ENCODE measurements around the gene GPR137. TPM values are rescaled to one million over a fixed set of nuclear protein-coding genes. Genes with fewer than 3 reads are reported as not detected.
A peak's percentile ranks its signal among the peaks of the same experiment; 100 is the strongest.
"Not testable (repeated sequence)": the region's sequence is repeated elsewhere in the genome, so short reads cannot be mapped to it uniquely, and the experiment has no call there.

GPR137 gene
- total RNA-seq, 1 donor from 2014 or later = 38.0 TPM

DNA sequence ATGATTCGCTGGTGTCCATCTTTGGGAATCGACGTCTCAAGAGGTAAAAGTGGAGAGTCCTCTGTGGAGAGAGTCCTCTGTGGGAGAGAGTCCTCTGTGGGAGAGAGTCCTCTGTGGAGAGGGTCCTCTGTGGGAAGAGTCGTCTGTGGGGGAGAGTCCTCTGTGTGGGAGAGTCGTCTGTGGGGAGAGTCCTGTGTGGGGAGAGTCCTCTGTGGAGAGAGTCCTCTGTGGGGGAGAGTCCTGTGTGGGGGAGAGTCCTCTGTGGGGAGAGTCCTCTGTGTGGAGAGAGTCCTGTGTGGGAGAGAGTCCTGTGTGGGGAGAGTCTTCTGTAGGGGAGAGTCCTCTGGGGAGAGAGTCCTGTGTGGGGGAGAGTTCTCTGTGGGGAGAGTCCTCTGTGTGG is 35.4 kb downstream of the GPR137 start:
- Mint-ChIP-seq H3K27me3 (ENCODE audit: low read depth) (no peaks in the 10 kb centered on the region), H3K9me3 (no peaks in the 10 kb centered on the region), H3K27ac (peak overlapping the region; percentile 53), H3K36me3 (ENCODE audit: low read depth) (peaks cover 35% of the 10 kb centered on the region), H3K4me3 (ENCODE audit: low read depth) (peak overlapping the region; percentile 40), H3K4me1 (ENCODE audit: low read depth) (peaks cover 27% of the 10 kb centered on the region)
- intact Hi-C loops (cut with micrococcal nuclease) = no loop called here
- DNase-seq (ENCODE audit: low spot score) = no peak

DNA sequence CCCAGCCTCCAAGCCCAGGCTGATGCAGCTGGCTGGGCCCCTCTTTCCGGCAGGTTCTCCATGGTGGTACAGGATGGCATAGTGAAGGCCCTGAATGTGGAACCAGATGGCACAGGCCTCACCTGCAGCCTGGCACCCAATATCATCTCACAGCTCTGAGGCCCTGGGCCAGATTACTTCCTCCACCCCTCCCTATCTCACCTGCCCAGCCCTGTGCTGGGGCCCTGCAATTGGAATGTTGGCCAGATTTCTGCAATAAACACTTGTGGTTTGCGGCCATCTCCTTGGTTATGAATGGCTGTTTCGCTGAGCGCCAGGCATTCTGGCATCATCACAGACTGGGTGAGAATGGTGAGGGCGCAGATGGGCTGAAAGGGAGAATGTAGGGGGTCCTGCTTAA is 35.9 kb downstream of the GPR137 start:
- intact Hi-C loops (cut with micrococcal nuclease) = no loop called here
- Mint-ChIP-seq H3K27me3 (ENCODE audit: low read depth) (no peaks in the 10 kb centered on the region), H3K4me1 (ENCODE audit: low read depth) (peaks cover 23% of the 10 kb centered on the region), H3K36me3 (ENCODE audit: low read depth) (peaks cover 32% of the 10 kb centered on the region), H3K27ac (no peak overlapping the region), H3K9me3 (no peaks in the 10 kb centered on the region), H3K4me3 (ENCODE audit: low read depth) (no peak overlapping the region)
- no peak for DNase-seq (ENCODE audit: low spot score)

DNA sequence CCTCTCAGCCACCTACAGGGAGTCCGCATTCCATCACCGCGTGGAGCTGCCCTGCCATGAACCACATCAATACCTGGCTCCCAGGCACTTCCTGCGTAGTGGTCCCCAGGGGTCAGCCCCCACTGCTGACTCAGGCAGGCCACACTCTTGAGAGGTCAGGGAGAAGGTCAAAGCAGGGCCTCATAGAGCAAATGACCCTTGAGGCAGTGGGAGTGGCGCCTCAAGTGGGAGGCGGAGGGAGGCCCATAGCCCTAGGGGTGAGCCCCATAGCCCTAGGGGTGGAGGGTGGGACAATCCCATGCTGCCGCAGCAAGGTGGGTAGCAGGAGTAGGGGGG is 37.2 kb downstream of the GPR137 start:
- H3K9me3 Mint-ChIP-seq = no peaks in the 10 kb centered on the region
- H3K36me3 Mint-ChIP-seq (ENCODE audit: low read depth) = peaks cover 23% of the 10 kb centered on the region
- H3K27me3 Mint-ChIP-seq (ENCODE audit: low read depth) = no peaks in the 10 kb centered on the region
- H3K4me1 Mint-ChIP-seq (ENCODE audit: low read depth) = peaks cover 18% of the 10 kb centered on the region
- H3K4me3 Mint-ChIP-seq (ENCODE audit: low read depth) = no peak overlapping the region
- intact Hi-C loops (cut with micrococcal nuclease) = no loop called here
- no peak for DNase-seq (ENCODE audit: low spot score)
- H3K27ac Mint-ChIP-seq = no peak overlapping the region

DNA sequence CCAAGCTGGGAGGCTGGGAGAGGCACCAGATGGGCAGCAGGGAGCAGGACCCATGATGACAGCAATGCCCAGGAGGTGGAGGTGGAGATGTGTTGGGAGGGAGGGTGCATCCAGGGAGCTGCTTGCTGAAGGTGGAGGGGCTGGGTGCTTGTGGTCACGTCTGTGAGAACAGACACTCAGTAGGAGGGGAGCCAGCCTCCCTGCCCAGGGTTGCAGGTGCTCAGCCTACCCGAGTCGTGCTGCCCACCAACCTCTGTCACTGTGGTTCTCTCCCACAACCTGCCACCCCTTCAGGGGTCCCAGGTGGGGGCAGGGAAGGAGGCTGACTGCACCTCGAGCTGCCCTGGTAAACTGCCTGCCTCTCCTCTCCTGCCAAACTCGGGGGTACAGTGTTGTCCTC is 37.7 kb downstream of the GPR137 start:
- Mint-ChIP-seq H3K4me3 (ENCODE audit: low read depth) (no peak overlapping the region), H3K36me3 (ENCODE audit: low read depth) (peaks cover 23% of the 10 kb centered on the region), H3K9me3 (no peaks in the 10 kb centered on the region), H3K27ac (no peak overlapping the region), H3K27me3 (ENCODE audit: low read depth) (no peaks in the 10 kb centered on the region), H3K4me1 (ENCODE audit: low read depth) (peaks cover 18% of the 10 kb centered on the region)
- intact Hi-C loops (cut with micrococcal nuclease) = no loop called here
- DNase-seq (ENCODE audit: low spot score) = no peak

DNA sequence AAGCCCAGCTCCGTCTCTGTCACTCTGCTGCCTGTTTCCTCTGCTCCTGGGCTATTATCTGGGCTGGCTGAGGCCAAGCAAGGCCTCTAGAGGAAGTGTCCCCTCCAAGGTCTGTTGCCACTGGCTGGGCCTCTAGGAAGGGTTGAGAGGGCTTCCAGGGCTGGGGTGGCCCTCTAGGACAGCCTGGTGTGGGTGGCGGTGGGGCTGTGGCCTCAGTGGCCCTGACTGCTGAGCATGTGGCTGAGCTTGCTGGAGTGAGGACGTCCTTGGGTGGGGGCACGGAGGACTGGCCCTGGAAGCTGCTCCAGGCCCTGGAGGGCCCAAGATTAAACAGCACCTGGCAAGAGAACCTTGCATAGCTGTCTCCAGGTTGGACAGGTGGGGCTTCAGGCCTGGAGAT is 38.3 kb downstream of the GPR137 start:
- H3K9me3 Mint-ChIP-seq; DNase-seq (ENCODE audit: low spot score); H3K27me3 Mint-ChIP-seq (ENCODE audit: low read depth); H3K27ac Mint-ChIP-seq; H3K4me3 Mint-ChIP-seq (ENCODE audit: low read depth); intact Hi-C loops (cut with micrococcal nuclease): not testable (repeated sequence)
- Mint-ChIP-seq H3K36me3 (ENCODE audit: low read depth) (peaks cover 23% of the 10 kb centered on the region), H3K4me1 (ENCODE audit: low read depth) (peaks cover 16% of the 10 kb centered on the region)

DNA sequence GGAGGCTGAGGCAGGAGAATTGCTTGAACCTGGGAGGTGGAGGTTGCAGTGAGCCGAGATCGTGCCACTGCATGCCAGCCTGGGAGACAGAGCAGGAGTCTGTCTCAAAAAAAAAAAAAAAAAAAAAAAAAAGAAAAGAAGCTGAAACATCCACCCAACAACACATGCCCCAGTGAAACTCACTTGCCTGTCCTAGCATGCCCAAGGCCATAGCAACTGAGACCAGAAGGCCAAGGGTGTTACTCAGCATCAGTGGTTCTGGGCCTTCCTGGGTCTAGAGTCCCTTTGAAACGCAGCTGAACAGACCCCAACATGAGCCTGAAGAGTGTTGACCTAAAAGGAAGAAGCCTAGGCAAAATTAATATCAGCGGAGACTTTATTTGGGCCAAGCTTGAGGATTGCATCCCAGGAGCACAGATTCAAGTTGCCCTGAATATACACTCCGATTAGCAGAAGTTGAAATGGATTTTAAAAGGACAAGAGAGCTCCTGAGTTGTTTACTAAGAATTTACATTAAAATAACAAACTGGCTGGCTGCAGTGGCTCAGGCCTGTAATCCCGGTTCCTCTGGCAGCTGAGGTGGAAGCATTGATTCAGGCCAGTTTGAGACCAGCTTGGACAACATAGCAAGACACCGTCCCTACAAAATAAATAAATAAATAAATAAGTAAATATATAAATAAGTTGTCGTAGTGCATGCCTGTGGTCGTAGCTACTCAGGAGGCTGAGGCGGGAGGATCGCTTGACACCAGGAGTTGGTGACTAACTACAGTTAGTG is 39.2 kb downstream of the GPR137 start:
- Mint-ChIP-seq H3K4me1 (ENCODE audit: low read depth) (peaks cover 9% of the 10 kb centered on the region), H3K27ac (no peak overlapping the region), H3K36me3 (ENCODE audit: low read depth) (peaks cover 23% of the 10 kb centered on the region), H3K9me3 (no peaks in the 10 kb centered on the region), H3K27me3 (ENCODE audit: low read depth) (no peaks in the 10 kb centered on the region), H3K4me3 (ENCODE audit: low read depth) (no peak overlapping the region)
- intact Hi-C loops (cut with micrococcal nuclease) = no loop called here
- no peak for DNase-seq (ENCODE audit: low spot score)

DNA sequence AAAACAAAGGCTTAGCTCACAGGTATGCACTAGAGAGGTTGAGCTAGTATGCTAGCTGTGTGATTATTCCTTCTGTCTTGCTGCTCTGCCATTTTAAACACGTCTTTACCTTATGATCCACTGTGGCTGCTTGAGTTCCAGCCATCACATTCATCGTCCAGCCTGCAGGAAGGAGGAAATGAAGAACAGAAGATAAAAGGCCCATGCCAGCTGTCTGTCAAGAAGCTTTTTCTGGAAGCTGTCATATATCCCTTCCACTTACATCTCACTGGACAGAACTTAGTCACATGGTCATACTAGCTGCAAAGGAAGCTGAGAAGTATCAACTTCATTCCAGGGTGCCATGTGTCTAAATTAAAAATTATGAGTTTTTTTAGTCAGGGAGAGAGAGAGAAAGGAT is 41.7 kb downstream of the GPR137 start:
- Mint-ChIP-seq H3K4me3 (ENCODE audit: low read depth) (no peak overlapping the region), H3K4me1 (ENCODE audit: low read depth) (peaks cover 7% of the 10 kb centered on the region), H3K36me3 (ENCODE audit: low read depth) (no peaks in the 10 kb centered on the region), H3K9me3 (no peaks in the 10 kb centered on the region), H3K27ac (no peak overlapping the region), H3K27me3 (ENCODE audit: low read depth) (no peaks in the 10 kb centered on the region)
- intact Hi-C loops (cut with micrococcal nuclease) = no loop called here
- no peak for DNase-seq (ENCODE audit: low spot score)

DNA sequence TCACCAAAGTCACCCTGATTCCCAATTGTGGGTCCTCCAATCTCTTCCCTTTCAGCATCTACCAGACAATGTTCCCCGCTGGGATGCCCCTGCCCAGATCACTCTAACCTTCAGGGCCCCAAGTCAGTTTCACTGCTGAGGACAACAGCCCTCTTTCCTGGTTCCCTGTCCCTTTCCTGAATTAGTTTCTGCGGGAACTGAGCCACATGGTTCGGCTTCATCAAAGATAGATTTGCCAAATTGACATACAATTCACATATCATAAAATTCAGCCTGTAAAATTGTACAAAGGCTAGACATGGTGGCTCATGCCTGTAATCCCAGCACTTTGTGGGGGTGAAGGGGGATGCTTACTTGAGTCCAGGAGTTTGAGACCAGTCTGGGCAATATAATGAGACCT is 42.3 kb downstream of the GPR137 start:
- peaks cover 7% of the 10 kb centered on the region for H3K4me1 Mint-ChIP-seq (ENCODE audit: low read depth)
- no peak overlapping the region for H3K4me3 Mint-ChIP-seq (ENCODE audit: low read depth)
- no peak for DNase-seq (ENCODE audit: low spot score)
- intact Hi-C loops (cut with micrococcal nuclease) = no loop called here
- no peak overlapping the region for H3K27ac Mint-ChIP-seq
- no peaks in the 10 kb centered on the region for H3K9me3 Mint-ChIP-seq
- H3K36me3 Mint-ChIP-seq (ENCODE audit: low read depth) = no peaks in the 10 kb centered on the region
- H3K27me3 Mint-ChIP-seq (ENCODE audit: low read depth) = no peaks in the 10 kb centered on the region

DNA sequence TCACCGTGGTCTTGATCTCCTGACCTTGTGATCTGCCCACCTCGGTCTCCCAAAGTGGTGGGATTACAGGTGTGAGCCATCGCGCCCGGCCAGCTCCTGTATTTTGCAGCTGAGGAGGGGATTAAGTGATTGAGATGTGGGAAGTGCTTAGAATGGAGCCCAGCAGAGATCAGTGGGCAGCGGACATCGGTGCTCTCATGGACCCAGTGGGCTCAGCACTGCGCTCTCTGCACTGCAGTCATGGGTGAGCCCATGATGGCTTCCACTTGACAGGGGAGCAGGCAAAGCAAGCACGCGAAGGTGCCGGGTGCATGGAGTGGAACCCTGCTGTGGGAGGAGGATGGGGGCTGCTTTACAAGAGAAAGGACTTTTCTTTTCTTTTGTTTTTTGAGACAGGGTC is 45.2 kb downstream of the GPR137 start:
- H3K4me1 Mint-ChIP-seq (ENCODE audit: low read depth) = peaks cover 15% of the 10 kb centered on the region

DNA sequence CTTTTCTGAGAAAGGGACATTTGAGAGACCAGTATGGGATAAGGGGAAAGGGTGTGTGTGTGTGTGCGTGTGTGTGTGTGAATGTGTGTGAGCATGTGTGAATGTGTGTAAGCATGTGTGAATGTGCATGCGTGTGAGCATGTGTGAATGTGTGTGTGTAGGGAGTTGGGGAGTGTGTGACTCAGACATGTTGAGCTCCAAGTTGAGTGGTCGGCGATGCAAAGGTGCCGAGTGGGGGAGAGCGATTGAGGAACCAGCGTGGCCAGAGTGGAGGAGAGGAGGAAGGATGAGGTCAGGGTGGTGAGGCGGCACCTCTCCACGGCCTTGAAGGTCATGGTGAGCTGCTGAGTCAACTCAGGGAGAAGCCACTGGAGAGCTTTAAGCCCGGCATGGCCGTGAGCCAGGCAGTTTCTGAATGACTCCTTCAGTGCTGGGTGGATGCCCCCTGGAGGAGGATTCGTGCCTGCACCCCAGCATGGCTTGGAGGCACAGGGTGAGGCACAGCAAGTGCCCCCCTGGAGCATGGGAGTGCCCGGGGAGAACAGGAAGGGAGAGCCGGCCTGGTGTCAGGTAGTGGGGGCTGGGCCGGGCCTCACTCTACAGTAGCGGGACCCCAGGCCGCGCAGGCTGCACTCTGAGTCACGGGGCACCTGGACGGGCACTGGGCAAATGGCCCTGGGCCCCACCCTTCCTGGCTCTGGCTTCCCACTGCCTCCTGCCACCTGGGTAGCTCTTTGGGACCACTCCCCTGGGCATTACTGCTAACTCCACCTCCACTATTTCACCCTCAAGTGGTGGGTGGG is 46.1 kb downstream of the GPR137 start:
- intact Hi-C loops (cut with micrococcal nuclease) = loop anchor here (2.0 kb wide), 2 partner anchors 13 to 27 kb away; partner anchors contain the start of genes ESRRA and PRDX5
- H3K4me3 Mint-ChIP-seq (ENCODE audit: low read depth) = no peak overlapping the region
- peaks cover 15% of the 10 kb centered on the region for H3K4me1 Mint-ChIP-seq (ENCODE audit: low read depth)
- H3K27ac Mint-ChIP-seq = peak overlapping the region; percentile 83
- no peaks in the 10 kb centered on the region for H3K9me3 Mint-ChIP-seq
- peaks cover 5% of the 10 kb centered on the region for H3K36me3 Mint-ChIP-seq (ENCODE audit: low read depth)
- H3K27me3 Mint-ChIP-seq (ENCODE audit: low read depth) = no peaks in the 10 kb centered on the region
- peak; percentile 65 for DNase-seq (ENCODE audit: low spot score)

More for the DNA sequence above, 45.2 kb downstream of the GPR137 start:
- intact Hi-C loops (cut with micrococcal nuclease) = loop anchor here (2.0 kb wide), 1 partner anchor 26 kb away; the partner anchor contains the start of gene ESRRA
- H3K9me3 Mint-ChIP-seq = no peaks in the 10 kb centered on the region
- H3K36me3 Mint-ChIP-seq (ENCODE audit: low read depth) = peaks cover 5% of the 10 kb centered on the region
- no peak for DNase-seq (ENCODE audit: low spot score)
- no peak overlapping the region for H3K27ac Mint-ChIP-seq
- no peak overlapping the region for H3K4me3 Mint-ChIP-seq (ENCODE audit: low read depth)
- H3K27me3 Mint-ChIP-seq (ENCODE audit: low read depth) = no peaks in the 10 kb centered on the region

DNA sequence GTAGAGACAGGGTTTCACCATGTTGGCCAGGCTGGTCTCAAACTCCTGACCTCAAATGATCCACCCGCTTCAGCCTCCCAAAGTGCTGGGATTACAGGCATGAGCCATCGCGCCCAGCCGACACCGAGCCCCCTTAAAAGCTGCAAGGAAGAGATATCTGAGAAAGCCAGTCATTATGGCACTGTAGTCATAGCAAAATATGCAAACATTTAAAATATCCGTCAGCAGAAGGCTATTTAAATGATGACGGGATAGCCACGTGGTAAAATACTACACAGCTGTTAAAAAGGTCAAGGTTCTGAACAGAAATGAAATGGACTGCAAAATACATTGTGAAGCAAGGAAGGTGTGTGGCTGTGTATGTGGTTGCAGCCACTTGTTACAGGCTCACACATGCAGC is 47.9 kb downstream of the GPR137 start:
- Mint-ChIP-seq H3K9me3 (no peaks in the 10 kb centered on the region), H3K27ac (no peak overlapping the region), H3K27me3 (ENCODE audit: low read depth) (no peaks in the 10 kb centered on the region), H3K4me3 (ENCODE audit: low read depth) (no peak overlapping the region), H3K4me1 (ENCODE audit: low read depth) (peaks cover 22% of the 10 kb centered on the region), H3K36me3 (ENCODE audit: low read depth) (peaks cover 16% of the 10 kb centered on the region)
- no peak for DNase-seq (ENCODE audit: low spot score)
- intact Hi-C loops (cut with micrococcal nuclease) = loop anchor here (2.0 kb wide), 1 partner anchor 15 kb away; the partner anchor contains the start of gene PRDX5

DNA sequence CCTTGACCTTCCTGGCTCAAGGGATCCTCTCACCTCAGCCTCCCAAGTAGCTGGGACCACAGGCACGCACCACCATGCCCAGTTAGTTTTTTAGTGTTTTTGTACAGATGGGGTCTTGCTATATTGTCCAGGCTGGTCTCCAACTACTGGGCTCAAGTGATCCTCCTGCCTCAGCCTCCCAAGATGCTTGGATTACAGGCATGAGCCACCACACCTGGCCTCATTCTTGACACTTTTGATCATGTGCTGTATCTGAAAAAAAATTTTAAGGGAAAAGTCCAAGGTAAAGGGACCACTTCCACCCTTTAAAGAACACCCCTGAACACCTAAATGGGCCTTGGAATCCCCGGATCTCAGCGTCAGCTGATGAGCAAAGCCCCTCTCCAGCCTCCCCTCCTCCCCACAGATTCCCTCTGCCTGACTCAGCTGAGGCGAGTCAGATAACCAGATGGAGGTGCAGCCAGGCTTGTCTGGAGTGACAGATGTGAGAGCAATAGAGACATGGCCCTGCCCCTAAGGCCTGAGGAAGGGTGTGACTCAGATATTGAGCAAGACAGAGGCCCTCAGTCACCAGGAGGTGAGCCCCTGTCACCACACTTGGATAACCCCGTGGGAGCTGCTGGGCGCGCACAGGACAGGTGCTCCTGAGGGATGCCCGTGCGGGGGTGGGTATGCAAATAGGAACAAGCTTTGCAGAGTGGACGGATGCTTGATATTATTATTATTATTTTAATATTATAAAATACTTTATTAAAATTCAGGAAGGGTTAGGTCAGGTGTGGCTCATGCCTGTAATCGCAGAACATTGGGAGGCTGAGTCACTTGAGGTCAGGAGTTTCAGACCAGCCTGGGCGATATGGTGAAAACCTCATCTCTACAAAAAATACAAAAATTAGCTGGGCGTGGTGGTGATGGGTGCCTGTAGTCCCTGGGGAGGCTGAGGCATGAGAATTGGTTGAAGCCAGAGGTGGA is 49.4 kb downstream of the GPR137 start:
- no peaks in the 10 kb centered on the region for H3K27me3 Mint-ChIP-seq (ENCODE audit: low read depth)
- DNase-seq (ENCODE audit: low spot score) = no peak
- intact Hi-C loops (cut with micrococcal nuclease) = no loop called here
- peak overlapping the region; percentile 69 for H3K27ac Mint-ChIP-seq
- peaks cover 23% of the 10 kb centered on the region for H3K36me3 Mint-ChIP-seq (ENCODE audit: low read depth)
- H3K4me1 Mint-ChIP-seq (ENCODE audit: low read depth) = peaks cover 32% of the 10 kb centered on the region
- no peaks in the 10 kb centered on the region for H3K9me3 Mint-ChIP-seq
- no peak overlapping the region for H3K4me3 Mint-ChIP-seq (ENCODE audit: low read depth)

Data from activated T-helper 2 cell treated with anti-CD3 and anti-CD28 coated beads, Interferon-gamma antibody, Interleukin-2, Interleukin-4, amounts not matched to agents 10 μg/mL and 5 μg/mL and 100 μg/mL, durations not matched to agents 14 hours and 24 hours and 36 hours (primary cell).